K562 (cell line): ENCODE measurements around the gene CHRDL2. TPM values are rescaled to one million over a fixed set of nuclear protein-coding genes. Genes with fewer than 3 reads are reported as not detected.

Experiments
- CTCF ChIP-seq, 3 experiments: IDR thresholded peaks in 2 of 3; conservative IDR thresholded peaks in 1 of 3; 2 replicates each; pipeline ENCODE4 v1.5.1; 2011 to 2012; ENCODE audit warnings: low read length in 3 of 3, mild to moderate bottlenecking in 3 of 3, control low read depth in 2 of 3, improper control_type of control experiment in 1 of 3, inconsistent platforms in 1 of 3, low read depth in 1 of 3, mixed read lengths in 1 of 3, moderate library complexity in 1 of 3; ENCODE audit not compliant: insufficient read depth in 2 of 3
- CXXC5 ChIP-seq: fragments of 250-450 bp; sonication (Bioruptor Pico); IDR thresholded peaks from 2 replicates; pipeline ENCODE4 v1.8.0; 2022; ENCODE audit warnings: inconsistent platforms, mild to moderate bottlenecking, moderate library complexity
- HCFC1 ChIP-seq: IDR thresholded peaks from 2 replicates; pipeline ENCODE4 v1.6.1; 2012; ENCODE audit warnings: low read depth, low read length, improper control_type of control experiment
- MGA ChIP-seq: fragments of 450-650 bp; IDR thresholded peaks from 2 replicates; pipeline ENCODE4 v1.6.1; 2016; ENCODE audit warnings: mild to moderate bottlenecking, moderate library complexity
- RCOR1 ChIP-seq, 2 experiments: IDR thresholded peaks; 2 replicates each; pipeline ENCODE4 v1.6.1; 2012; ENCODE audit warnings: low read depth in 2 of 2, low read length in 2 of 2, borderline replicate concordance in 1 of 2, improper control_type of control experiment in 1 of 2
- SIN3A ChIP-seq, 2 experiments: fragments of 150-350 bp in 1 of 2; IDR thresholded peaks; 2 replicates each; pipeline ENCODE4 v1.6.1; 2011 to 2016; ENCODE audit warnings: borderline replicate concordance in 2 of 2, low read depth in 2 of 2, low read length in 2 of 2, mild to moderate bottlenecking in 2 of 2, moderate library complexity in 2 of 2; ENCODE audit not compliant: control insufficient read depth in 1 of 2
- SMARCB1 ChIP-seq: IDR thresholded peaks from 2 replicates; pipeline ENCODE4 v1.6.1; 2011; ENCODE audit warnings: improper control_type of control experiment, low read depth; ENCODE audit not compliant: insufficient read length
- TCF3 ChIP-seq: sonication (generic); formaldehyde crosslinking; IDR thresholded peaks from 2 replicates; pipeline ENCODE4 v1.4.0; 2020; ENCODE audit warnings: mild to moderate bottlenecking, missing genetic modification reagents
- ZBTB2 ChIP-seq: fragments of 450-650 bp; IDR thresholded peaks from 2 replicates; pipeline ENCODE4 v1.6.1; 2016; ENCODE audit warnings: antibody characterized with exemption
- ZFP36 ChIP-seq: fragments of 150-350 bp; IDR thresholded peaks from 2 replicates; pipeline ENCODE4 v1.6.1; 2018; ENCODE audit warnings: low read length, low read depth; ENCODE audit not compliant: partially characterized antibody
- ZNF76 ChIP-seq: fragments of 250-450 bp; sonication (Bioruptor Pico); IDR thresholded peaks from 2 replicates; pipeline ENCODE4 v1.4.0; 2020; ENCODE audit warnings: mild to moderate bottlenecking, moderate library complexity, borderline replicate concordance
- ZSCAN32 ChIP-seq: fragments of 450-650 bp; formaldehyde crosslinking; IDR thresholded peaks from 2 replicates; pipeline ENCODE4 v1.4.0; 2020; ENCODE audit warnings: mild to moderate bottlenecking, moderate library complexity
- polyA plus RNA-seq, 8 experiments: library from polyadenylated mRNA; depleted of rRNA in 4 of 8; stranded (reverse) in 5 of 8; unstranded in 3 of 8; fragments of >200 nt; fragmentation: Nextera tagmentation in 2 of 8; fragmentation: Illumina TruSeq in 1 of 8; extraction: Ambion mirVana in 2 of 8; extraction: Trizol in 1 of 8; gene quantifications; 2 replicates each; pipeline versions ENCODE4 v1.2.1 to v1.2.3, GENCODE V29; 2011 to 2014; ENCODE audit warnings: inconsistent platforms in 1 of 8, missing spikeins in 1 of 8
- total RNA-seq, 7 experiments: library from RNA; depleted of rRNA in 6 of 7; stranded (reverse); fragments of >200 nt in 6 of 7; fragmentation: Illumina TruSeq in 2 of 7; extraction: Trizol in 2 of 7; gene quantifications; 2 replicates each; pipeline versions ENCODE4 v1.2.1 to v1.2.3, GENCODE V29; 2011 to 2021; ENCODE audit warnings: low replicate concordance in 1 of 7

Gene CHRDL2
- total and polyA plus RNA-seq, 9 of the 15 experiments (the other 6 are each of a cell fraction or from before 2014, with no cell fraction given) = not detected

- no peak for TF ChIP-seq MGA
- TF ChIP-seq ZFP36 = no peak
- TF ChIP-seq HCFC1 = no peak
- no peak for TF ChIP-seq ZNF76 (CRISPR knock-in tag)
- peak in 1 of 2 experiments; percentile 53; a peak in 2 of 4 replicates for TF ChIP-seq RCOR1 (IDR thresholded peaks at IDR 0.05; ENCODE audit: borderline replicate concordance in 1 of 2, low read depth in 2 of 2, low read length in 2 of 2)
- TF ChIP-seq TCF3 (CRISPR knock-in tag) = peak; percentile 13; the same call in 1 of the 2 replicates
- no peak for TF ChIP-seq ZBTB2
- no peak for TF ChIP-seq SIN3A (IDR thresholded peaks at IDR 0.05; ENCODE audit: borderline replicate concordance in 2 of 2, control insufficient read depth in 1 of 2, low read depth in 2 of 2, low read length in 2 of 2)
- TF ChIP-seq ZSCAN32 (CRISPR knock-in tag) = no peak
- no peak for TF ChIP-seq CXXC5 (CRISPR knock-in tag)
- TF ChIP-seq CTCF (IDR thresholded peaks at IDR 0.05 in 2 of 3, conservative IDR thresholded peaks at IDR 0.05 in 1 of 3; ENCODE audit: insufficient read depth in 2 of 3, low read depth in 1 of 3, low read length in 3 of 3) = peak; percentile 91 to 95 (median 92)
- TF ChIP-seq SMARCB1 = no peak
These were observed 28.7 kb downstream of the CHRDL2 start (continued) for GRCh38 chr11:74702383-74703007.
